ENCODE data around the gene KCNH6.
A peak's percentile ranks its signal among the peaks of the same experiment; 100 is the strongest.

Gene KCNH6

GRCh38 chr17:63544467-63545301, 21.5 kb downstream of the KCNH6 start:
- TF ChIP-seq, protein P1, sequence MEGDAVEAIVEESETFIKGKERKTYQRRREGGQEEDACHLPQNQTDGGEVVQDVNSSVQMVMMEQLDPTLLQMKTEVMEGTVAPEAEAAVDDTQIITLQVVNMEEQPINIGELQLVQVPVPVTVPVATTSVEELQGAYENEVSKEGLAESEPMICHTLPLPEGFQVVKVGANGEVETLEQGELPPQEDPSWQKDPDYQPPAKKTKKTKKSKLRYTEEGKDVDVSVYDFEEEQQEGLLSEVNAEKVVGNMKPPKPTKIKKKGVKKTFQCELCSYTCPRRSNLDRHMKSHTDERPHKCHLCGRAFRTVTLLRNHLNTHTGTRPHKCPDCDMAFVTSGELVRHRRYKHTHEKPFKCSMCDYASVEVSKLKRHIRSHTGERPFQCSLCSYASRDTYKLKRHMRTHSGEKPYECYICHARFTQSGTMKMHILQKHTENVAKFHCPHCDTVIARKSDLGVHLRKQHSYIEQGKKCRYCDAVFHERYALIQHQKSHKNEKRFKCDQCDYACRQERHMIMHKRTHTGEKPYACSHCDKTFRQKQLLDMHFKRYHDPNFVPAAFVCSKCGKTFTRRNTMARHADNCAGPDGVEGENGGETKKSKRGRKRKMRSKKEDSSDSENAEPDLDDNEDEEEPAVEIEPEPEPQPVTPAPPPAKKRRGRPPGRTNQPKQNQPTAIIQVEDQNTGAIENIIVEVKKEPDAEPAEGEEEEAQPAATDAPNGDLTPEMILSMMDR (conservative IDR thresholded peaks at IDR 0.05) = no peak
- H3K27ac ChIP-seq = no peak overlapping the region

GRCh38 chr17:63546308-63547082, 23.3 kb downstream of the KCNH6 start:
- TF ChIP-seq, protein P1 (conservative IDR thresholded peaks at IDR 0.05) = no peak
- H3K27ac ChIP-seq = no peak overlapping the region

DNA sequence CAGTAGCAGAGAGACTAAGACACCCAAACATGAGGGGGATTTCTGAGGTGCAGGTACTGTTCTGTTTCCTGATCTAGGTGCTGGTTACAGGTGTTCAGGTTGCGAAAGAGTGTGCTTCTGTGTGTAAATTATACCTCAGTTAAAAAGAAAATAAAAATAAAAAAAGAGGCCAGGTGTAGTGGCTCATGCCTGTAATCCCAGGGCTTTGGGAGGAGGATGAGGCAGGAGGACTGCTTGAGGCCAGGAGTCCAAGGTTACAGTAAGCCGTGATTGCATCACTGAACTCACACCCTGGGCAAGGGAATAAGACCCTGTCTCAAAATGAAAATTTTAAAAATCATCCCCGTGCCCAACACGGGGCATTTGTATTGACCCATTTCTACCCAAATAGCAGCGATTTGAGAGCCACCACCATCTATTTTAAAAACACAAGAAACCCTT, 23.9 kb downstream of the KCNH6 start:
- TF ChIP-seq, protein P1 (conservative IDR thresholded peaks at IDR 0.05) = no peak
- no peak overlapping the region for H3K27ac ChIP-seq

DNA sequence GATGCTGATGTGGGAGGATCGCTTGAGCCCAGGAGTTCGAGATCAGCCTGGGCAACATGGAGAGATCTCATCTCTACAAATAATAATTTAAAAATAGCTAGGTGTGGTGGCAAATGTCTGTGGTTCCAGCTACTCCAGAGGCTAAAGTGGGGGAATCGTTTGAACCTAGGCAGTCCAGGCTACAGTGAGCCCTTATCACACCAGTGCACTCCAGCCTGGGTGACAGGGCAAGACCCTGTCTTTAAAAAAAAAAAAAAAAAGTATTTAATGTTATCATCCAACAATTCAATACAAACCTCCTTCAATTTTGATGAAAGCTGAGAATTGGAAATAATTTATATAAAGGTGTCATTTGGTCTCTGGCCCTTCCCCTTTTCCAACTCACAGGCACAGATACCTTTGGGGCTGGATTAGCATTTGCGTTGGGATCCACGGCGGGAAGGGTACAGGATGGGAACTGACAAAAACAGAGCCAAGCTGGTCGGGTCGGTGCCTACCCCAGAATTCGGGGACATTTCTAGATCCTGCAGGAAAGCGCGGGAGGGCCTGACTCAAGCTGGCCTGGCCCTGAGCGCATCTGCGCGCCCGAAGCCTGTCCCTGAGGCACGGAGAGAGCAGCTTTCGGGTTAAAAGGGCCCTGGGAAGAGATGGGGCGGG, 26.3 kb downstream of the KCNH6 start:
- TF ChIP-seq, protein P1 (conservative IDR thresholded peaks at IDR 0.05) = no peak
- H3K27ac ChIP-seq = peak overlapping the region; percentile 96

- TF ChIP-seq, protein P1 (conservative IDR thresholded peaks at IDR 0.05) = no peak
- peak within 1 kb of the TSS; percentile 96 for H3K27ac ChIP-seq
Observed at GRCh38 chr17:63549946-63550816, 27.0 kb downstream of the KCNH6 start, which contains the start of gene DCAF7. DCAF7 (plus strand) TSS chr17:63550477; CDS start chr17:63550678, 201 bp downstream.

- TF ChIP-seq, protein P1 (conservative IDR thresholded peaks at IDR 0.05) = no peak
- H3K27ac ChIP-seq = peak overlapping the region; percentile 96
Observed at GRCh38 chr17:63550817-63551639, 27.9 kb downstream of the KCNH6 start.

Measured in VCaP (cell line).